Measurements from ENCODE around the gene ZDHHC11B.
"Not testable (repeated sequence)": the region's sequence is repeated elsewhere in the genome, so short reads cannot be mapped to it uniquely, and the experiment has no call there.

ZDHHC11B gene

DNA sequence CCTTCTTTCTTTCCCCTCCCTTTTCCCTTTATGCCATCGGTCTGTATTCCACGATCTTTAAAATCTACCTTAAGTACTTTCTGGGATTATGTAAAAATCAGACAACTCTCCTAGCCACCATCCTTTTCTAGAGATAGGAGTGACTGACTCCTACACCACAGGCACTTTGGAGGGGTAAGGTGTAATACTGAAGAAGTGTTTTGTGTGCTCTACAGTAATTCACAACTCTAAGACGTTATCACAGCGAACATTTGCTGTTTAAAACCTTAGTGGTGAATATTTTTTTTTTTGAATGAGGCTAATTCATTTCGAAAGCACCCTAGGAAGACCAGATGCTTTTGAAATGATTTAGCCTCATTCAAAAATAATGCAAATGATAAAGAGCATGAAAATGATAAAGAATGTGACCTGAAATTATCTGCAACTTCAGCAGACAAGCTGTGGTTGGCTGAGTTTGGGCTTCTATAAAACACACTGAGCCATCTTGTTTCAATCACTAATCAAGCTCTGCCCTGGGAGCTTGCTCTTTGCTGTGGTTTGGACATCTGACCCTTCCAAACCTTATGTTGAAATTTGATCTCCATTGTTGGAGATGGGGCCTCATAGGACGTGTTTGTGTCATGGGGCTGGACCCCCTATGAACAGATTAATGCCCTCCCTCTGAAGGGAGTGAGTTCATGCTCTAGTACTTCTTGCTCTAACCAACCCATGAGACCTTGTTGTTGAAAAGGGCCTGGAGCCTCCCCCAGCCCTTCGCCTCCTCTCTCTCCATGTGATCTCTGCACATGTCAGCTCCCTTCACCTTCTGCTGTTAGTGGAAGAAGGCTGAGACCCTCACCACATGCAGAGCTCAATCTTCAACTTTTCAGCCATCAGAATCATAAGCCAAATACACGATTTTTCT is 70.1 kb downstream of the ZDHHC11B start:
- DNase-seq = not testable (repeated sequence)

GRCh38 chr5:713686-714085 is 70.8 kb downstream of the ZDHHC11B start:
- DNase-seq = not testable (repeated sequence)

GRCh38 chr5:708848-709517 is 75.5 kb downstream of the ZDHHC11B start:
- DNase-seq = not testable (repeated sequence)

GRCh38 chr5:708374-708773 is 76.2 kb downstream of the ZDHHC11B start:
- not testable (repeated sequence) for DNase-seq

- not testable (repeated sequence) for DNase-seq
These were observed 78.4 kb downstream of the ZDHHC11B start for GRCh38 chr5:706127-706526.

GRCh38 chr5:696753-697702 is 87.5 kb downstream of the ZDHHC11B start:
- DNase-seq = not testable (repeated sequence)

DNA sequence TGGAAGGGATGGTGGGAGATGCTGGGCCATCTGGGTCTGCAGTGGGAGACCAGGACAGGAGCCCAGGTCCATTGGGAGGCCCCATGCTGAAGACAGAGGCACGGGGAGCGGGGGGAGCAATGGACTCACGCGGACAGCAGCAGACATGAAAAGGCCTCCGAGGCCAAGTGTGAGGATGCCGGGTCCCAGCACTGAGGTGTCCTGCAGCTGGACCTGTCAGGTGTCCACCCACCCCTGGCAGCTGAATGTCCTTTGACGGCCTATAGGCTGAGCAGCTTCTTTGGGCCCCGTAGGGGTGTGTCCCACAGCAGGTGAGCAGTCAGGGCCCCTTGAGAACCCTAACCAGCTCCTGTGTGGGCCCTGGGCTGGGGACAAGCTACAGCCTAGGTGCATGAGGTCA is 88.3 kb downstream of the ZDHHC11B start:
- not testable (repeated sequence) for DNase-seq

DNA sequence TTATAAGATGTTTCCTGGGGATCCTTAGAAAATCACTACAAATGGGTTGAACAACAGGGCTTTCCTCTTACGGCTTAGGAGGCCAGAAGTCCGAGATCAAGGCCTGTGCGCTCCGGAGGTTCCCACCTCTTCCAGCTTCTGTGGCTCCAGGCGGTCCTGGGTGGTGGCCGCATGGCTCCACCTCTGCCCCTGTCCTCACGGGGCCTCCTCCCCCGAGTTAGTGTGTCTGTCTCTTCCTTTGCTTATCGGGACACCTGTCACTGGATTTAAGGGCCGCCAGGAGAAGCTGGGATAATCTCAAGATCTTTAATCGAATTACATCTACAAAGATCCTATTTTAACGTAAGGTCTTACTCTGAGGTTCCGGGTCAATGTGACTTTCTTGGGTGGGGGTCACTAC is 89.1 kb downstream of the ZDHHC11B start:
- not testable (repeated sequence) for DNase-seq

GRCh38 chr5:694042-694431 is 90.5 kb downstream of the ZDHHC11B start:
- not testable (repeated sequence) for DNase-seq

- peak; percentile 88 for DNase-seq
These were observed 91.1 kb downstream of the ZDHHC11B start, which contains the start of gene TPPP for GRCh38 chr5:693271-694041. TSS of gene TPPP (minus strand) at chr5:693352. CDS start at chr5:678060, 15,292 bp downstream.

DNA sequence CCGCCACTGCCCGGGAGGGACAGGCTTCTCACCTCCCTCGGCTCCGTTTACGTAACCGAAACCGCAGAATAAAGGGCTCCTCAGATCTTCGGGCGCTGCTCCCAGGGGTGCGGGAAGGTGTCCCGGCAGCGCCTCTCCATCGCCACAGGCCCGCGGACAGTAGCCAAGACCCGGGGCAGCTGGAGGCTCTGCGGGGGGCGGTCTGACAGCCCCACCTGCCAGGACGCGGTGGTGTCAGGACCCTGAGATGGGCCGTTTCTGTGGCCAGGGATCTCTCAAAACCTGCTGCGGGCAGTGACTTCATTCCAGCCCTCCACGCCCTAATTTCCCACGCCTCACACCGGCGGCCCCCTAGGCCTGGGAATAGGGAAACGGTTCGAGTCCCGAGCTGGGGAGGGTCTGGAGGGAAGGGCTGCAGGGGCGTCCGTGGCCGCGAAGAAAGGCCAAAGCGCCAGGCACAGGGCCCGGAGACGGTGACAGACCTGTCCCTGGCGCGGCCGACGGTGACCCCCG is 91.9 kb downstream of the ZDHHC11B start:
- DNase-seq = not testable (repeated sequence)

DNA sequence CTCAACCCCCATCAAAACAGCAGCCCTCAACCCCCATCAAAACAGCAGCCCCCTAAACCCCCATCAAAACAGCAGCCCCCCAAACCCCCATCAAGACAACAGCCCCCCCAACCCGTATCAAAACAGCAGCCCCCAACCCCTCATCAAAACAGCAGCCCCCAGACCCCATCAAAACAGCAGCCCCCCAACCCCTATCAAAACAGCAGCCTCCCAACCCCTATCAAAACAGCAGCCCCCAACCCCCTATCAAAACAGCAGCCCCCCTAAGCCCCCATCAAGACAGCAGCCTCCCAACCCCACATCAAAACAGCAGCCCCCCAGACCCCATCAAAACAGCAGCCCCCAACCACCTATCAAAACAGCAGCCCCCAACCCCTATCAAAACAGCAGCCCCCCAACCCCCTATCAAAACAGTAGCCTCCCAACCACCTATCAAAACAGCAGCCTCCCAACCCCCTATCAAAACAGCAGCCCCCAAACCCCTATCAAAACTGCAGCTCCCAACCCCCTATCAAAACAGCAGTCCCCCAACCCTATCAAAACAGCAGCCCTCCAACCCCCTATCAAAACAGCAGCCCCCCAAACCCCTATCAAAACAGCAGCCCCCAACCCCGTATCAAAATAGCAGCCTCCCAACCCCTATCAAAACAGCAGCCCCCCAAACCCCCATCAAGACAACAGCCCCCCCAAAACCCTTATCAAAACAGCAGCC is 92.6 kb downstream of the ZDHHC11B start:
- no peak for DNase-seq

DNA sequence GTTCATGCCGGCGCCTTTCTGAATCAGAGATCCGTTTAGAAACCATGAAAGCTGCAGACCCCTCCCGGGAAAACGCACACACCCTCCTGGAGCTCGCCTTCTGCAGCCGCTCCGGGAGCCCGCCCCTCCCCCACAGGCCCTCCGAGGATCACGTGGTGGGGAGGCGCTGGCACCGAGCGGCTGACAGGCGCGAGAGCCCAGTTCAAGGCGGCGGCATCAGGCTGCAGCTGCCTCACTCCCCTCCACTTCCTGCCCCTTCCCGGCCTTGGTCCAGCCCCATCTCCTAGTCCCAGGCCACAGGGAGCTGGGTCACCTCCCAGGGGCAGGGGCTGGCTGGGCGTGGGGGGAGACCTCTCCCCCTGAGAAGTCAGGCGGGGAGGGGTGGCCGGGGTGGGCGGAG is 93.5 kb downstream of the ZDHHC11B start:
- DNase-seq = not testable (repeated sequence)

DNA sequence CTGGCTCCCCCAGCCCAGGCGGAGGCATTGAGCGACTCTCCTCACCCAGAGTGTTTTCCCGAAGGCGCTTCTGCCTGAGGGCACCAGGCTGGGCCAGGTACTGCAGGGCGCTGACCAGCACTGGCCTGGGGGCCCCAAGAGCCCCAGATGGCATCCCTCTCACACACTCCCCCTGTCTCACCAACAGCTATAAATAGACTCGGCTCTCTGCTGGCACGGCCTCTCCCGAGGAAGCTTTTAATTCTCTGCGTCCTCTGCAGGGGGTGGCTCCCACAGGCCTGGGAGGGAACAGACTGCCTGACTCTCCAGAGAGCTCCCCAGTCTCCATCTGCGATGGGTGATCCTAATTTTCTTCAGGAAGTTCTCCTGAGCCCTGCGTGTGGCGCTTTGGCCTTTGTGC is 94.2 kb downstream of the ZDHHC11B start:
- not testable (repeated sequence) for DNase-seq

DNA sequence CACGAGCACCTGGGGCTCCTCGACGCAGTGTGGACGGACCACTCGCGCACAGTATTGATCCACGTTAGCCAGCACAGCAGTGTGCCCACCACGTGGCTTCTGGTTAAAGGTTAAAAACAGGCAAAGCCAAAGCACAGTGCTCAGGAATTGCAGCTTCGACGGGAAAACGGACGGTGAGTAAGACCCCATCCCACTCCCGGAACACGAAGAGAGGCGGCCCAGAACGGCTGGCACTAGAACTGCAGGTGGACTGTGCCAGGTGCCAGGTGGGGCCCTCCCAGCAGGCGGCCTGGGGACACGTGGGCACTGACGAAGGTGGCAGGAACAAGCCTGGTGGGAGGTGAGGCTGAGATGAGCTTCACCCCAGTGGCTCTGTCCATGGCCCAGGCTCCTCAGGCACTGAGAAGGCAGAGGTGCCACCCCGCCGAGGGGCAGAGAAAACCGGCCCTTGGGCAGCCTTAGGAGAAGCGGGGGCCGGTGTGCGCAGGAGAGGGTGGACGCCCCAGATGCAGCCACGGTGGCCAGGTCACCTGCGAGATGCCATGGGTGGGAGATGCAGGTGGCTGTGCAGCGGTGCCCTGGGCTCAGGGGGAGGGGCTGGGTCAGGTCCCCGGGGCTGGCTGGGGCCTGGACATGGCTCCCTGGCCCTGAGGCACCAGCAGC is 96.0 kb downstream of the ZDHHC11B start:
- DNase-seq = not testable (repeated sequence)

GRCh38 chr5:686936-687335 is 97.6 kb downstream of the ZDHHC11B start:
- DNase-seq = not testable (repeated sequence)

DNA sequence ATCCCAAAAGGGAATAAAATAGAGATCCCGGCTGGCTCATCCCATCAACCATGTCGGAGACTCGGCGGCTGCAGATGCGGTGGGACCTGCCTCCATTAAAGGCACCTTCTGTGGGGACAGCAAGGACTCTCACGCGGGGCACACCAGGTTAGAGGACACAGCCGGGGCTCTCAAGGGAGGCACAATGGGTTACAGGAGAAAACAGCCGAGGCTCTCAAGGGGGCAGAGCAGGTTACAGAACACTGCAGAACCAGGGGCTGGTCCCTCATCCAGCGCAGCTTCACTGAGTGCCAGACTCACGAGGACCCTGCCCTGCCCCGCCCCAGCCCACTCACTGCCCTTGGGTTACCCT is 98.4 kb downstream of the ZDHHC11B start:
- not testable (repeated sequence) for DNase-seq

GRCh38 chr5:685262-686171 is 99.0 kb downstream of the ZDHHC11B start:
- DNase-seq = no peak

DNA sequence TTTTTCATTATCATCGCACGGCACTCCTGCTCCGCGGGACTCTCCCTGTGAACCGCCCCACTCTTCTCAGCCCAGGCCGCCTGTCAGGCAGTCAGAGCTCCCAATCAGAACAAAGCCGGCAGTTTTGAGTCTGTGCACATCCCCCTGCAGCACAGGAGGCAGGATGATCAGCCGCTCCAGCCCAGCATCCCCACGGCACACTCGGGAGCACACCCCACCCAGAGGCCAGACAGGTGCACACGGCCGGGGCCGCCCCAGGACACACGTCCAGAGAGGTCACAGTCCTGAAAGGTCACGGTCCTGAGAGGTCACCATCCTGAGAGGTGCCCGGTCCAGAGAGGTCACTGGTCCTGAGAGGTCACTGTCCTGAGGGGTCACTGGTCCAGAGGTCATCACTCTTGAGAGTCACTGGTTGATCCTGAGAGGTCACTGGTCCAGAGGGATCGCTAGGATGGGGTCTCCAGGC is 99.7 kb downstream of the ZDHHC11B start:
- no peak for DNase-seq
